Measurements from ENCODE around the gene SUMO3.

DNA sequence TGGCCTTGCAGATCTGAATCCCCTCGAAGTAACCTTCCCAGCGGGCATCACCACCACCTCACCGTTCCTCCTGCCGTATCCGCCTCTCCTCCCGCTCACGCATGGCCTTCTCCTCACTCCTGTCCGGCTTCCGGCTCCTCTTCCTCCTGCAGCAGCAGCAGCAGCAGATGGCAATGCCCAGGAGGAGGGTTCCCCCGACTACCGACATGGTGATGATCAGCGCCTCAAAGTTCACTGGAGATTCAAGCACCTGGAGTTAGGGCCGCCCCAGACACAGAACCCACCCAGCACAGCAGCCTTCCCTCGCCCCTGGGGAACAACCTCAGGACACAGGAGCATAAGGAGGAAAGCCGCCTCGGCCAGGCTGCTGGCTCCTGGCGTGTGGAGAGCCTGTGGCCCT lies 38.3 kb upstream of the SUMO3 start:
- no peak for TF ChIP-seq ZNF468 (CRISPR knock-in tag; IDR thresholded peaks at IDR 0.05)
- no peak for TF ChIP-seq CBFB (CRISPR knock-in tag; IDR thresholded peaks at IDR 0.05)
